Stimulated activated CD8-positive, alpha-beta memory T cell treated with anti-CD3 and anti-CD28 coated beads, Interleukin-4, amount 100 ng/mL, for 4 hours (primary cell): ENCODE results near the gene P3H2.

ENCODE experiments used
- DNase-seq, 2 donors: peaks; one replicate each; pipeline ENCODE4 v3.0.0-alpha.2; 2020; ENCODE audit warnings: low read depth in 2 of 2, low spot score in 1 of 2

P3H2 gene

GRCh38 chr3:190058521-190059241, 62.0 kb downstream of the P3H2 start:
- no peak for DNase-seq

GRCh38 chr3:190056742-190057141, 64.0 kb downstream of the P3H2 start:
- no peak for DNase-seq

- no peak for DNase-seq
Observed at GRCh38 chr3:190055773-190056172, 64.9 kb downstream of the P3H2 start.

- no peak for DNase-seq
Observed at GRCh38 chr3:190053919-190054672, 66.6 kb downstream of the P3H2 start.

DNA sequence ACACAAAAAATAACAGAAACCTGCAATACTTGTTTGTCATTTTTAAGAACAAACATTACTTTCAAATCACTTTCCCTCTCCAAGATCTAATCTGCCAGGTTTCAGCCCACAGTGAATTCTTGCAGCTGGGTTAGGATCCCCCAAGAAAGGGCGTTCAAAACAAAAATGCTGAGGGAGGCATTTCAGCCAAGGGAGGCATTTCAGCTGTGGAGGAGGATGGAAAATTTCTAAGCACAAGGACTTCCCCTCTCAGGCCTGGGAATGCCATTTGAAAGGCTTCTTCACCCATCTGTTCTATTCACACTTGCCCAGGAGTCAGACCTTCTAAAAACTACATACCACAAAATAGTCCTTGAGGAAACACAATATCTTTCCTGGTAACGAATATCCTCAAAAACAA, 69.1 kb downstream of the P3H2 start:
- no peak for DNase-seq

GRCh38 chr3:190048932-190049441, 71.7 kb downstream of the P3H2 start:
- DNase-seq, result no peak

GRCh38 chr3:190044974-190045373, 75.7 kb downstream of the P3H2 start:
- DNase-seq, result no peak

DNA sequence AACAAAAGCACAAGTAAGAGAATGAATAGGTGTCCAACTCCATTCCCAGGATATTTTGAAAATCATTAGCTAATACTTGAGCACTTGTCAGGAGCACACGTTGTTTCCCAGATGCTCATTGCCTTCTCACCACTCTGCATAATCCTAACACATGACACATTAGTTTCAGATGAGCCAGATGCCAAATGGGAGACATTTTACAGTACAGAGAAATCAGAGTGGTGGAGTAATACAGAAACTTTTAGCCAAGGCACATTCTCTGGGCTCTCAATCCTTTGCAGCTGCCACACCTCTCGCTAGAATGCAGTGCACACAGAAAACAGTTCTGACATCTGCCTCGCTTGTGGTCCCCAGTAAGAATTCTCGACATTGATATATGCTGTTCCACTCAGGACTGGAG, 76.6 kb downstream of the P3H2 start:
- no peak for DNase-seq

DNA sequence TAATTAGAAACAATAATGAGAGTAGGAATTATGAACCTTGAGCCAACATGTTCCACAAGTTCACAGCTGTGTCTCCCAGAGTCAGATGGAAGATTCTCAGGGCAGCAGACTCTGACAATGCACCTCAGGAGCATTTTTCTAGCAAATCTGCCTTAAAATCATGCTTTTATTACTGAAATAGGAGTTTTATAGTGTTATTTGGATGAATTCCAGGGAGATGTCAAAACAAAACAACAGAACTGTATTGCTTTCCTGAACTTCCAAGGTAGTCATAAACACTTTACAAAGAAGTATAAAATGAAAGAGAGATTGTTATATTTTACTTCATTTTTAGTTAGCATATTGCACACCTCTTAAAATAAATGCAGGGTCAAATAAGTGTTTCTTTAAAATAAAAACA, 77.0 kb downstream of the P3H2 start:
- DNase-seq, result no peak

DNA sequence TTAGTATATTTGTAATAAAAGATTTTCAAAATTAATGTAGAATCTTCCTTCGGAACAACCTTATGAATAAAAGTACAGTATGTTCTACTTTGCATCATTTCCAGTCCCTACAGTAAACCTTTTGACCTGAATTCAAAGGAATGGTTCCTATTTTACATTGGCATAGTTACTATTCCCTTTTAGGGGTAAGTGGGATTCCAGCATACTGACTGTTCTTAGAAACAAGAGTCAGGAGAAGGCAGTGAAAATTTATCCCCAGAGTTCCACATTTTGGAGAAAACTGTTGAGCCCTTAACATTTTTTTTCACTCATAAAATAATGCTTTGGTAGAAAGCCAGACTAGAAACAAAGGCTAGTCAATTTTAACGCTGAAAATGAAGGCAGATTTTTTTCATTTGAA, 78.1 kb downstream of the P3H2 start:
- DNase-seq, result no peak

GRCh38 chr3:190041333-190042041, 79.2 kb downstream of the P3H2 start:
- no peak for DNase-seq

GRCh38 chr3:190040145-190040544, 80.6 kb downstream of the P3H2 start:
- no peak for DNase-seq

- DNase-seq, result no peak
Observed at GRCh38 chr3:190038050-190038933, 82.4 kb downstream of the P3H2 start.

DNA sequence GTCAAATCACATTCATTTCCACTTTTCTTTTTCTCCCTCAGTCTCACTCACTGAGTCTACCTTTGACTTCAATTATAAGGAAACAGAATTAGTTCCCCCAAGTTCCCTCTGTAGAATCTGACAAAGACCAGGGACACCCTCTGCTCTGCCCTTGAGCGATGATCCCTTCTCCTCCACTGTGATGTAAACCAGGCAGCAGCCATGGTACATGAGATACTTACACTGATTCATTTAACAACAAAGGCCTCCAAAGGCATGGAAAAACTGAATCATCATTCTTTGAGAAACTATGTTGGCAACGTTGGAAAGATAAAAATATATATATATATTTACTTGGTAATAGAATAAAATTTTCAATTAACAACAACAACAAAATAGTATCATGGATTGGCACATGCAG, 84.1 kb downstream of the P3H2 start:
- DNase-seq, result no peak

GRCh38 chr3:190034446-190034845, 86.3 kb downstream of the P3H2 start:
- DNase-seq, result no peak

GRCh38 chr3:190032923-190033322, 87.8 kb downstream of the P3H2 start:
- no peak for DNase-seq

DNA sequence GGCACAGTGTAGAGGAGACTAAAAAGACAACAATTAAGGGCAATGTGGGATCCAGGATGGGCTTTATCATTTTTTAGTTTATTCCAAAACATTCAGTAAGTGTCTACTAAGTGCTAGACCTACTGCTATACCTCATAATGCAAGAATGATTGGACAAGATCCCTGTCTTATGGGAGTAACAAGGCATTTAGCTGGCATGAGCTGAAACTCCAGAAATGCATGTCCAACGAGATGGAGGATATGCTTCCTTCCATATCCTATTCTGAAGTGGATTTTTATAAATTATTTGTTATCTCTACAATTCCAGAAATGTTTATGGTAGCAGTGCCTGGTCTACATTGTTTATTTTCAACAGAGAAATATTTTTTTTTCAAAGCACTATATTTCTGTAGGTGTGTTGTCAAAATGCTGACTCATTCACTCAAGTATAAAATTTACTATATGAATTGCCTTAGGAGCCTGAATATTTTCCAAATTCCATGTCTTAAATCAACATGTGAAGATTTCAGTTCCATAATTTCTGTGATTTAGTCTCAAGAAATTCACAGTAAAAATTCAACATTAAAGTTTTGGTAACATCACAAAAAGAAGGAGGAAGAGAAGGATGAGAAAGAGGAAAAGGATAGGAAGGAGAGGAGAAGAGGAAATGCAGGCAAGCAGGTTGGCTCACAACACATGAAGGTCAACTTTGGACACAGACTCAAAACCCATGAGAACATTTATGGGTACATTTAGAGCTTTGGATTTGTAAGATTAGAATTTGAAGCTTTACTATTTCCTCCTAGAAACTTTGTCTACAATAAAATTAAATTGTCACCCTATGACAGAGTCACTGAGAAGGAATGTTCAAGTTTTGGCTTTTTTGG, 88.6 kb downstream of the P3H2 start:
- DNase-seq, result no peak

DNA sequence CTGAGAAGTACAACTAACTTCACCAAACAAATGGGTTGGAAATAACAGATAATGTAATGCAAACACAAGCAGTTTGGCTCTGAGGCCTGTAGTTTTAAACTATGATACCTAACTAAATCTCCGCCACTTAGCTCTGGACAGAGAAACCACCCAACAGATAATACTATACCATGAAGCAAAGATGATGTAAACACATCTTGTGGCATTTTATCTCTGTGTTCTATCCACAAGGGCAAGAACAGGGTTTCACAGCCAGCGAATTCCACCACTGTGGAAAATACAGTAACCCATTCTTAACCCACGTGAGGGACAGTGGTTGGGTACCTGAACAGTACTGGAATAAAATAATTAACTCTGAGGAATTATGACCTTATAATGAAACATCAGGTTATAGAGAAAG, 93.6 kb downstream of the P3H2 start:
- no peak for DNase-seq

DNA sequence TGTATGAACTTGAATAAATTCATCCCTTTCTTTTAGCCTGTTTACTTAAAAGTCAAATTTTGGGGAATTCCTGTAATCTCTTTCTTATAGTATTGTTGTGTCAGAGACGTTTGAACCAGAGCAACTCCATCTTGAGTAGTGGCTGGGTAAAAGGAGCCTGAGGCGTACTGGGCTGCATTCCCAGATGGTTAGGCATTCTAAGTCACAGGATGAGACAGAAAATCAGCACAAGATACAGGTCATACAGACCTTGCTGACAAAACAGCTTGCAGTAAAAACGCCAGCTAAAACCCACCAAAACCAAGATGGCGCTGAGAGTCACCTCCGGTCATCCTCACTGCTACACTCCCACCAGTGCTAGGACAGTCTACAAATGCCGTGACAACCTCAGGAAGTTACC, 94.5 kb downstream of the P3H2 start:
- DNase-seq, result no peak

DNA sequence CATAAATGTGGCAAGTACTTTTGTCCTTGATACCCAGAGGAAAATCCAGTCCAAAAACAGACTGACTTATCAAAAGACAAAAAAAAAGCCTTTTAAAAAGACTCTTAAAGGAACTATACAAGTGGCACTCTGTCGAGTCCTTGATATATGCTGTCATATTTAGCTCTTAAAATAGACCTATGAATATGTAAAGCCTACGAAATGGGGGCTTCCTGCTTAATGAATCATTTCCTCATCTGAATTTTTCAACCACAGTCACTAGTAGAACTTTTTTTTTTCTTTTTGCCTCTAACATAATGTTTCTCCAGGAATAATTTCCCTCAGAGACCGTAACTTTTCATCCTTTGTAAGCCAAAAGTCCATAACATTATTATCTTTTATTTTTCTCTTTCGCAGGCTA, 95.8 kb downstream of the P3H2 start:
- DNase-seq, result no peak
